HT1080 (cell line): ENCODE measurements around the gene JCHAIN. TPM values are rescaled to one million over a fixed set of nuclear protein-coding genes. Genes with fewer than 3 reads are reported as not detected.
"Not testable (repeated sequence)": the region's sequence is repeated elsewhere in the genome, so short reads cannot be mapped to it uniquely, and the experiment has no call there.

Experiments
- DNase-seq: peaks from one replicate; pipeline ENCODE4 v3.0.0-alpha.2; 2015; ENCODE audit warnings: low read depth
- polyA plus RNA-seq, 2 experiments: library from polyadenylated mRNA; depleted of rRNA; stranded (reverse); fragments of >200 nt; gene quantifications; 2 replicates each; pipeline ENCODE4 v1.2.3, GENCODE V29; 2015
- total RNA-seq: library from RNA; depleted of rRNA; stranded (reverse); fragments of >200 nt; shearing (Covaris generic); gene quantifications from 2 replicates; pipeline ENCODE4 v1.2.3, GENCODE V29; 2014; rRNA removed

Gene JCHAIN
- total RNA-seq: not detected in 2 replicates
- not detected in 2 replicates for polyA plus RNA-seq (2015; cell fraction: cytosol; rRNA removed)
- polyA plus RNA-seq (2015; cell fraction: nucleus; rRNA removed): not detected in 2 replicates

GRCh38 chr4:70666369-70666768, at the start of gene JCHAIN:
TSS of gene JCHAIN (minus strand) at chr4:70666508. CDS start at chr4:70666490, 18 bp downstream.
- no peak for DNase-seq

- DNase-seq: no peak
Measured at GRCh38 chr4:70715097-70715496, 48.8 kb upstream of the JCHAIN start.

DNA sequence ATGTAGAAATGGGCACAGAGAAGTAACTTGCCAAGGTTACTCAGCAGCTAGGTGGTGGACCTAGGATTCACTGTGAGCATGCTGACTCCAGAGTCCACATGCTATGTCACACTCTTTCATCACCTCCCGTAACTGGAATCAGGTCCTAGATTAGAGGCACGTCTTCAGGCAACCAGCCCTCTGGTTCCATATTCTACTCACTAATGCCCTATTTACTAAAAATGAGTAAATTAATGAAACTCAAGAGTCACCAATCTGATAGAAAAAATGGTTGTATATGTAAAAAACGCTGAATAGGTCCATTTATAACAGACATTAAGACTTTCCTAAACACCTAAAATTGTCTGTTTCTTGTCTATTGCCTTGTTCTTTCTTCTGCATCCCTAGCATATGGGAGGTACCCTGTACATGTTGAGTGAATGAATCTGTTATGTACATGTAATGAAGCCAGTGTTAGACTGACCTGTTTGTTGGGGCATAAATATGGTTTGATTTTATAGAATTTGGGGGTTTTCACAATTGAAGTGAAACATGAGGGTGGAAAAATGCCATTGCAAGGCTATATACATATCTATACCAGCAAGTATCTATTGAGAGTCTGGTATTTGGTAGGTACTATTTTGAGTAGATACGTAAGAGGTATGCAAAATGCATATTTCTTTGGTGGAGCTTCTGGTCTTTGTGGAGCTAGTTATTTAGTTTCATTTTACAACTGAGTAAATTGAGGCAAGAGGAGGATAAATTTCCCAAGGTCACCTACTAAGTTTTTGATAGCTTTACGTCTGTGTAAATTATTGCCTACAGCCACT, 48.0 kb upstream of the JCHAIN start:
- no peak for DNase-seq

GRCh38 chr4:70713453-70714078, 47.3 kb upstream of the JCHAIN start:
- DNase-seq: no peak

DNA sequence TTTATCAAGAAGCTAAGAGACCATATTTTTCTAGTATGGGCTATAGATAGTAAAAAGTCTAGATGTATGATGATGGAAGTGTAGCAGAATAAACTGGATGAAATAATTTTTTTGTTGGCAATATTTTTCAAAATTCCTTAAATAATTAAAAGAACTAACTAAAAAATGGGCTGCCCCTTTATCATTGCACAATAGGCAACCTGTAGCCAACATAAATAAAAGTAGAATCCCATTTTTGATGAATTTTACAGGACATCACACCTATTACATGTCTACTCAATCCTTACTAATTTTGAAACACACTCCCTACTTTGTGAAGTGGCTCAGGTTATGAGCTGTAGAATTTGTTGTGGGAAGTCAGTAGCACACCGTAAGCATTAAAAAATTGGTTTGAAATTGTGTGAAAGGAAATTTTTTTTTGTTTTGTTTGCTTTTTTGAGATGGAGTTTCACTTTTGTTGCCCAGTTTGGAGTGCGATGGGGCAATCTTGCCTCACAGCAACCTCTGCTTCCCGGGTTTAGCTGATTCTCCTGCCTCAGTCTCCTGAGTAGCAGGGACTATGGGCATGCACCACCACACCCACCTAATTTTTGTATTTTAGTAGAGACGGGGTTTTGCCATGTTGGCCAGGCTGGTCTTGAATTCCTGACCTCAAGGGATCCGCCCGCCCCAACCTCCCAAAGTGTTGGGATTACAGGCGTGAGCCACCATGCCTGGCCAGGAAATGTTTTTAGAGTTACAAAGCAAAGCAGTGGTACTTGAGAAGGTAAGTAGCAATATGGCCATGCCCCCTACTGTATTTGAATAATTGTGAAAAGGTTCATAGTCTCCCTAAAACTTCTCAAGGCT, 46.5 kb upstream of the JCHAIN start:
- DNase-seq: no peak

DNA sequence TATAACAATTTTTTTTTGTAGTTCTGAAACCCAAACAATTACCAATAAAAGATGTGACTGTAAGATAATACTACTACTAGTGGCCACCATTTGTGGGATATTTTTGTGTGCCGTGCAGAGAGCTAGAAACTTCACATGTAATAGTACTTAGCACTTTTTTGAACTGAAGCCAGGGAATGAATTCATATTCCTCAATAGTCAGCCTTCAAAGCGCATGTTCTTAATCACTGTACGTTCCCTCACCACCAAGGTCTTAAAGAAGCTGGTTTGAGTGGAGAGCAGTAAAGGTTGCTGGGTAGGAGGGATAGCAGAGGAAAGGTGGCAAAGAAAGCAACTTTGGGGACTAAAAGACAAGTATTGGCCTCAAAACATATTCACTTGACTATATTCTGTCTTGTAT, 45.8 kb upstream of the JCHAIN start:
- DNase-seq: no peak

DNA sequence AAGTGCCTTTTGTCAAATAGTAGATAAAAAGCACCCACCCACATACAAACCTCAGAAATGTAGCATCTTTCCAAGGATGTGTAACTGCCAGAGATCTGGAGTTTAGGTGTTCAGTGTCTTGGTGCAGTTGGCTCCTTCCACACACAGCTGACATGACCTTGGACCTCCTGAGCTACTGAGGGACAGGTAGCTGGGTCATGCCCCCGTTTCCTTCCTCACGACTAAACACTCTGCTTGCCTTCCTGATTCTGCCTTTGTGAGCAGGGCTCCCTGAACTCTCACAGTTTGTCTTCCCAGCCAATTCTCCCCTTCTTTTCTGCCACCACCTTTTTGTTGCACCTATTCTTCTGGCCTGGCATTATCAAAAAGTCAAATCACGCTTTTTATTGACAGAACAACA, 45.3 kb upstream of the JCHAIN start:
- no peak for DNase-seq

DNA sequence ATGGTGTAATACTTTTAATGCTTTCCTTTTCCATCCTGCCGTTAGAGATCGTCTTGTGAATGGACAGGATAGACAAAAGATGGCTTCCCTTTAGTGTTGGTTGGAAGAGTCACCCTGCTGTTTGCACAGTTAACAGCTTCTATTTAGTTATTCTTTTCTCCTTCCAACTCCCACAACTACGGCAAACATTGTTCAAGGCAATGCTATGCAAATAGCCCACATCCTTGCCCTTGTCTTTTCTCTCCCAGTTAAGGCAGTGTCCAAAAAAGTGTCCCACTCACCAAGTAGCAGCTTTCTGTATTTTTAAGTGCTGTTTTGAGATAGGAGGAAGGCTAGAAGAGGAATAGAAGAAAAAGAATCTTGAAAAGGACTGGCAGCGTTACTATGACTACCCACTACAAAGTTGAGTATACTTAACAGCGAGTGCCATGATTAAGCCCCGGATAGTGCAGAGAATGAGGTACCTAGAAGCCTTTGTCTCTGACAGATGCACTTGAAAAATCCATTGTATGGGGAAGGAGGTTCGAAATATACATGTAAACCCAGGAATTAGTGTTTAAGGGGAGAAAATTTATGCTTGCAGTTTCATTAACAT, 43.4 kb upstream of the JCHAIN start:
- no peak for DNase-seq

- peak; percentile 11 for DNase-seq
Measured at GRCh38 chr4:70706516-70706915, 40.2 kb upstream of the JCHAIN start.

DNA sequence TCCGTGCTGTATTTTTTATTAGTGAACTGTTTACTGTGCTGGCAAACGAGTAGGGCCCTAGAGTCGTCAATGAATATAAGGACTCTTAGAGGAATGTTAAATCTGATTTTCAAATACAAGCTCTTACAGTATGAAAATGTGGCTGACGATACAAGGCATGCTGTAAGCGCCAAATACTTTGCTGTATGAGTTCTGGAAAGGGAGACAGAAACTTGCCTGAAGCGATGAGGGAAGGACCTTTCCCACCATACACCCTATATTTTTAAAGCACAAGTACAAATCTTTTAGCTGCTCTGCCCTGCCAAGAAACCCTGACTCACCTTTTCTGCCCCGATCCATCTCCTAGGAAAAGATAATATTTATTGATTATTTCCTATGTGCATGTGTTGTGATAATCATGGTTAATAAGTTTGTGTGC, 39.7 kb upstream of the JCHAIN start:
- no peak for DNase-seq

DNA sequence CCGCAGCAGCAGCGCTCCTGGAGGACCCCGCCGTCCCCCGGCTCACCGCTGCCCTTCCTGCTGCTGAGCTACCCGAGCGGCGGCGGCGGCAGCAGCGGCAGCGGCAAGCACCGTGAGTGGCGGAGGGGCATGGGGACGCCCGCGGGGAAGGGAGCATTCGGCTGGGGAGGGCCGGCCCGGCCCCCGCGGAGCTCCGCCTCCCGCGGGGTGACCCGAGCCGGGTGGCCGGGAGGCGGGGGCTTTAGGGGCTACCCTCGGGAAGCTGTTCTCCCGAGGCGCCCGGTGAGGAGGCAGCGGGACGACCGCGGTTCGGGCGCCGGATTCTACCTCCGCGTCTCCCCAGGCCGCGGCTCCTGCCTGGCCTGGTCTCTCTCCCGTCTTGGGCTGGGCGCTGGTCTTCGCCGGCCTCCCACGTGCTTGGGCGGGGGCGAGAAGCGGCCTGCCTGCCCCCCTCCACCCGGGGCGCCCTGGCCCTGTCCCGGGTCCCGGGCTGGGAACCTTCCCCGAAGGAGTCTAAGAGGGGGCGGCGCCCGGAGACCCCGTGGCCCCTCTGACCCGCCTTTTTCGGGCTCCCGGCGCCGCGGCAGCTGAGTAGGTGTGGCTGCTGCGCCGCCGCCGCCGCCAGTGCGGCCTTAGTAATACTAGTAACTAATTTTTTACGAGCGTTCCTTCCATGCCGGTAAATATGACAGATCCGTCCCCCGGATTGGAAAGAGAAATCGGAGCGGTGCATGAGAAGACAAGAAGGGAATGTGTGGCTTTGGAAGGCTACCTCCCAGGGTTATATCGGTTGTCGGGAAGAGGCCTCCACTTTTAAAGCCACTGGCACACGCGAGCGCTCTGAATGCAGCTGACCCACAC, 39.1 kb upstream of the JCHAIN start:
- peak; percentile 80 for DNase-seq

DNA sequence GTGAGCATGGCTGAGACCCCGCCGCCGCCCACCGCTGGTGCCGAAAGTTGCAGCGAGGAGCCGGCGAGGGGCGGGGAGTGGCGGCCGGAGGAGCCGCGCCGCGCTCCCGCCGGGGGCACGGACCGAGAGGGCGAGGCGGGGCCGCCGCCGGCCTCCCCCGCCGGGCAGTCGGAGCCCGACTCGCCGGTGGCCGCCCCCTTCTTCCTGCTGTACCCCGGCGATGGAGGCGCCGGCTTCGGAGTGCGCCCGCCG, 38.5 kb upstream of the JCHAIN start:
- DNase-seq: no peak

- DNase-seq: peak; percentile 52
Measured at GRCh38 chr4:70704215-70704930, 38.1 kb upstream of the JCHAIN start.

- DNase-seq: peak; percentile 29
Measured at GRCh38 chr4:70703619-70704214, 37.4 kb upstream of the JCHAIN start.

- DNase-seq: not testable (repeated sequence)
Measured at GRCh38 chr4:70702592-70702991, 36.3 kb upstream of the JCHAIN start.

DNA sequence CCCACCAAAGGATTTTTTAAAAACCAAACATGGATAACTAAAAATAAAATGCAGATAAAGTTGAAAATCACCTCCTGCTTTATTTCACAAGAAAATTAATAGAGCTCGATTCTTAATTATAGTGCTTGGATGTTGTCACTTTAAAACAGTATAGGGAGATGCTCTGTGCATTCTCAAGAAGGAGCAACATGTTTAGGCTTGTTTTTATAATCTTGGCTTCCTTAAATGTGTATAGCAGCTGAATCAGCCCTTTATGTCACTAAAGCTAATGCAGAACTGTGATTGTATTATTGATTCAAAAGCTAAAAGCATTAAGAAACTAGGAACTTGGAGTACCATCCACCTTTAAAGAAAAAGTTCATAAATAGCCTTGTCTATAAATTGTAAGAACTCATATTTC, 35.0 kb upstream of the JCHAIN start:
- no peak for DNase-seq

DNA sequence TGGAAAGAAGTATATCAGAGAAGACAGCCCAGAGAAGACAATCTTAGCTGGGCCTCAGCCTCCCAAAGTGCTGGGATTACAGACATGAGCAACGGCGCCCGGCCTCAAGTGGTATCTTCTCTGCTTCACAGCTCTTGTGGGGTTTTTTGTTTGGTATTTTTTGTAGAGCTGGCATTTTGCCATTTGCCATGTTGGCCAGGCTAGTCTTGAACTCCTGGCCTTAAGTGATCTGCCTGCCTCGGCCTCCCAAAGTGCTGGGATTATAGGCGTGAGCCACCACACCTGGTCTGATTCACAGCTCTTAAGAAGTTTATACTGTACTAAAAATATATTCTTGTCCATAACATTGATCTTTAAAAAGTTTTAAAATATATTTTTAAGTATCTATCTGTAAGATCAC, 34.4 kb upstream of the JCHAIN start:
- no peak for DNase-seq

GRCh38 chr4:70698435-70698834, 32.1 kb upstream of the JCHAIN start:
- DNase-seq: not testable (repeated sequence)

GRCh38 chr4:70694633-70695032, 28.3 kb upstream of the JCHAIN start:
- DNase-seq: not testable (repeated sequence)

DNA sequence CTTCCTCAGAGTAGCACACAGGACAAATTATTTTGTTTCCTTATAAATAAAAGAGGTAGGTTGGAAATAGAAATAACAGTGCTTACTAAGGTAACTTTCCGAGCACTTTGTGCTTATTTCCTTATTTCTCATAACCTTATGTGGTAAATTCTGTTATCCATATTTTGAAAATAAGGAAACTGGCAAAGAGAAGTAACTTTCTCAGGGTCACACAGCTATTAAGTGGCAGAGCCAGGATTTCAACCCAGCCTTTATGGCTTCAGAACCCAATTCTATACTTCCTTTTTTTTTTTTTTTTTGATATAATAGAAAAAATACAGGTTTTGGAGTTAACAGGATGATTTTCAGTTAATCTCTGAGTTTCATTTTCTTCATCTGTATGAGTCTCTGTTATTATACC, 25.4 kb upstream of the JCHAIN start:
- no peak for DNase-seq
